ENCODE results near the gene PPP2CA. TPM values are rescaled to one million over a fixed set of nuclear protein-coding genes. Genes with fewer than 3 reads are reported as not detected.

PPP2CA gene
- total and polyA plus RNA-seq, 4 experiments from 2014 or later, result 106 to 258 (median 159) TPM

DNA sequence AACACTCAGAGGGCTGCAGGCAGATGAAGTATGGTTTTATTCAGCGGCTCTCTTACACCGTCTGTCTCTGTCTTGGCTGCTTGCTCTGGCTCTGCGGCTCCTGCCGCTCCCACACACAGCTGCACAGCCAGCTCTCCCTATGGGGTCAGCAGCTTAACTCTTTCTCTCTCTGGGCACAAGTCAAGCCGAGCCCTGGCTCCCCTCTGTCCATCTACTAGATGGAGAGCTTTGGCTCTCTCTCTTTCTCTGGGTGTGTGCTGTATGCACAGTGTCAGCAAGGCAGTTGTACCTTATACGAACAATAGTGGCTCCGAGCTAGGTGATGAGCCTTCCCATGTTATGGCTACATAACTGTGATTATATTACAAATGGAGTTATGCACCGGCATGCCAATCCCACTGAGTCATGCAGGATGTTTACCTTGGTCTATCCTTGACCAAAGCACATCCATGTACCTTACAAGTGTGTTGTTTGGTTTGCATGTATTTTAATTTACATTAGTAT is 19.3 kb upstream of the PPP2CA start:
- H3K4me3 Mint-ChIP-seq, result no peak overlapping the region
- H3K9me3 Mint-ChIP-seq, result no peaks in the 10 kb centered on the region
- Histone ChIP-seq H3K36me3 (ENCODE audit: insufficient read depth, low read length) (no peaks in the 10 kb centered on the region), H3K27ac (ENCODE audit: low read depth, low read length) (no peak overlapping the region), H3K27me3 (ENCODE audit: insufficient read depth, low read length) (no peaks in the 10 kb centered on the region), H3K9me3 (ENCODE audit: control insufficient read depth in 1 of 2, low read length in 2 of 2) (no peaks in the 10 kb centered on the region), H3K4me1 (ENCODE audit: insufficient read depth, low read length) (no peaks in the 10 kb centered on the region), H3K4me3 (ENCODE audit: low read length in 2 of 2) (no peak overlapping the region)
- H3K36me3 Mint-ChIP-seq, result no peaks in the 10 kb centered on the region
- intact Hi-C loops (cut with micrococcal nuclease), result no loop called here
- peaks cover 1 to 2% of the 10 kb centered on the region in 2 donors for H3K27me3 Mint-ChIP-seq
- DNase-seq, result no peak
- POLR2A ChIA-PET (ENCODE audit: partially characterized antibody), result interaction anchor here (1.1 kb wide), 1 partner anchor 96 kb away, joined by 4 read pairs; no protein-coding TSS in a partner anchor
- CTCF ChIA-PET (ENCODE audit: partially characterized antibody), result interaction anchor here (1.2 kb wide), 1 partner anchor 333 kb away, joined by 4 read pairs; no protein-coding TSS in a partner anchor
- H3K27ac Mint-ChIP-seq, result no peak overlapping the region
- no peaks in the 10 kb centered on the region for H3K4me1 Mint-ChIP-seq

DNA sequence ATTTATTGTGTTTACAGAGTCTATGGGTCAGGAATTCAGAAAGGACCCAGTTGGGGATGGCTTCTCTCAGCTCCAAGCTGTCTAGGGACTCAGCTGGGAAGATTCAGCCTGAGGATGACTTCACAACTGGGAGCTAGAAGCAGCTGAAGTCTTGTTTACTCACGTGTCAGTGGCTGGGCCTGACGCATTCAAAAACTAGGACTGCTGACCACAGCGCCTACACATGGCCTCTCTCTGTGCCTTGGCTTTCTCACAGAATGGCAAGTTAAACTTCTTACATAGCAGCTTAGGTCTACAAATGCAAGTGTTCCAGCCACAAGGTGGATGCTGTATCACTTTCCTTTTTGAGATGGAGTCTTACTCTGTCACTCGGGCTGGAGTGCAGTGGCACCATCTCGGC is 16.3 kb upstream of the PPP2CA start:
- H3K4me1 ChIP-seq (ENCODE audit: insufficient read depth, low read length), result no peaks in the 10 kb centered on the region
- intact Hi-C loops (cut with micrococcal nuclease), result no loop called here
- Mint-ChIP-seq H3K4me1 (no peaks in the 10 kb centered on the region), H3K9me3 (no peaks in the 10 kb centered on the region), H3K27ac (no peak overlapping the region), H3K4me3 (no peak overlapping the region), H3K27me3 (peaks cover 2 to 7% of the 10 kb centered on the region in 2 donors), H3K36me3 (no peaks in the 10 kb centered on the region)
- no peaks in the 10 kb centered on the region for H3K27me3 ChIP-seq (ENCODE audit: insufficient read depth, low read length)
- ChIA-PET CTCF (ENCODE audit: partially characterized antibody) (no interaction called here), POLR2A (ENCODE audit: partially characterized antibody) (no interaction called here)
- no peak overlapping the region for H3K27ac ChIP-seq (ENCODE audit: low read depth, low read length)
- no peaks in the 10 kb centered on the region for H3K36me3 ChIP-seq (ENCODE audit: insufficient read depth, low read length)
- DNase-seq, result no peak
- H3K9me3 ChIP-seq (ENCODE audit: control insufficient read depth in 1 of 2, low read length in 2 of 2), result no peaks in the 10 kb centered on the region
- H3K4me3 ChIP-seq (ENCODE audit: low read length in 2 of 2), result no peak overlapping the region

DNA sequence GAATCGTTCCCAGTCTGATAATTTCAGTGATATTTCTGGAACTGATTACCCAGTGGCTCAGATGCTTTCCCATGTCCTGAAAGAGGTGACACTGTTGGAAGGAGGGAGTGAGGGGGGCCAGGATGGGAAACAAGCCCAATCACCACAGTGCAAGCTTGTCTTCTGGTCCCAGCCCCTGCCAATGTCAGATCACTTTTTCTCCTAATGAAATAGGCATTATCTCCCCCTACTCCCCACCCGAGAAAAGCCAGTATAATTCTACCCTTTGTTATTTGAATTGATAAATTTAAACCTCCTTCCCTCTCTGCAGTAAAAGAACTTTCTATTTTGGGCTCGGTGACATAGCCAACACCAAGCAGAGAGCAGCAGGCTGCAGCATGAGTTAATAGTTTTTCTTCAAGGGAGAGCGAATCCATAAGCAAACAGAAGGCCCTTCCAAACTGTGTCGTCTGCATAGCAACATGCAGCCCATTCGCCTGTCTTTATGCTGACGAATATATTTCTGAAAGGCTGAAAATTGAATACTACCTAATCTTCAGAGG is 14.6 kb upstream of the PPP2CA start:
- H3K36me3 ChIP-seq (ENCODE audit: insufficient read depth, low read length), result no peaks in the 10 kb centered on the region
- H3K4me3 Mint-ChIP-seq, result no peak overlapping the region
- H3K4me1 ChIP-seq (ENCODE audit: insufficient read depth, low read length), result no peaks in the 10 kb centered on the region
- ChIA-PET CTCF (ENCODE audit: partially characterized antibody) (interaction anchor here (2.0 kb wide), 1 partner anchor 14 kb away, joined by 6 read pairs; the partner anchor contains the start of gene PPP2CA), POLR2A (ENCODE audit: partially characterized antibody) (no interaction called here)
- H3K4me3 ChIP-seq (ENCODE audit: low read length in 2 of 2), result no peak overlapping the region
- no peak overlapping the region for H3K27ac ChIP-seq (ENCODE audit: low read depth, low read length)
- no peak for DNase-seq
- H3K27me3 ChIP-seq (ENCODE audit: insufficient read depth, low read length), result no peaks in the 10 kb centered on the region
- no peaks in the 10 kb centered on the region for H3K9me3 Mint-ChIP-seq
- peaks cover 2 to 7% of the 10 kb centered on the region in 2 donors for H3K27me3 Mint-ChIP-seq
- intact Hi-C loops (cut with micrococcal nuclease), result no loop called here
- H3K4me1 Mint-ChIP-seq, result no peaks in the 10 kb centered on the region
- no peaks in the 10 kb centered on the region for H3K36me3 Mint-ChIP-seq
- no peak overlapping the region for H3K27ac Mint-ChIP-seq
- no peaks in the 10 kb centered on the region for H3K9me3 ChIP-seq (ENCODE audit: control insufficient read depth in 1 of 2, low read length in 2 of 2)

DNA sequence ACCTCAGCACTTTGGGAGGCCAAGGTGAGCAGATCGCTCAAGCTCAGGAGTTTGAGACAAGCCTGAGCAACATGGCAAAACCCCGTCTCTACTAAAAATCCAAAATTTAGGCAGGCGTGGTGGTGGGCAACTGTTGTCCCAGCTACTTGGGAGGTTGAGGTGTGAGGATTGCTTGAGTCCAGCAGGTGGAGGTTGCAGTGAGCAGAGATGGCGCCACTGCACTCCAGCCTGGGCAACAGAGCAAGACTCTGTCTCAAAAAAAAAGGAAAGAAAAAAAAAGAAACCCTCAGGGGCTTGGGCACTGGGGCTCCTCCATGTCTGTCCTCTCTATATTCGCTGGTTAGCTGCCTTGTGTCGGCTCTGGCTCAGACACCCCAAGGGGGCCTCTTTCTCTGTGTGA is 10.9 kb upstream of the PPP2CA start:
- intact Hi-C loops (cut with micrococcal nuclease), result no loop called here
- Histone ChIP-seq H3K27ac (ENCODE audit: low read depth, low read length) (no peak overlapping the region), H3K27me3 (ENCODE audit: insufficient read depth, low read length) (no peaks in the 10 kb centered on the region), H3K9me3 (ENCODE audit: control insufficient read depth in 1 of 2, low read length in 2 of 2) (no peaks in the 10 kb centered on the region), H3K4me3 (ENCODE audit: low read length in 2 of 2) (no peak overlapping the region), H3K4me1 (ENCODE audit: insufficient read depth, low read length) (no peaks in the 10 kb centered on the region), H3K36me3 (ENCODE audit: insufficient read depth, low read length) (no peaks in the 10 kb centered on the region)
- peaks cover 0 to 4% (median under 1%) of the 10 kb centered on the region in 4 donors for H3K4me1 Mint-ChIP-seq
- no peak overlapping the region for H3K27ac Mint-ChIP-seq
- no peaks in the 10 kb centered on the region for H3K9me3 Mint-ChIP-seq
- H3K36me3 Mint-ChIP-seq, result no peaks in the 10 kb centered on the region
- no peak overlapping the region for H3K4me3 Mint-ChIP-seq
- DNase-seq, result no peak
- peaks cover 2 to 6% of the 10 kb centered on the region in 2 donors for H3K27me3 Mint-ChIP-seq
- CTCF ChIA-PET (ENCODE audit: partially characterized antibody), result interaction anchor here (0.8 to 2.6 kb wide), 3 partner anchors 12 to 53 kb away, joined by 3 to 5 read pairs (median 5); no protein-coding TSS in a partner anchor
- POLR2A ChIA-PET (ENCODE audit: partially characterized antibody), result interaction anchor here (1.4 to 1.7 kb wide), 2 partner anchors 10 kb away, joined by 6 to 7 read pairs; partner anchors contain the start of gene PPP2CA

DNA sequence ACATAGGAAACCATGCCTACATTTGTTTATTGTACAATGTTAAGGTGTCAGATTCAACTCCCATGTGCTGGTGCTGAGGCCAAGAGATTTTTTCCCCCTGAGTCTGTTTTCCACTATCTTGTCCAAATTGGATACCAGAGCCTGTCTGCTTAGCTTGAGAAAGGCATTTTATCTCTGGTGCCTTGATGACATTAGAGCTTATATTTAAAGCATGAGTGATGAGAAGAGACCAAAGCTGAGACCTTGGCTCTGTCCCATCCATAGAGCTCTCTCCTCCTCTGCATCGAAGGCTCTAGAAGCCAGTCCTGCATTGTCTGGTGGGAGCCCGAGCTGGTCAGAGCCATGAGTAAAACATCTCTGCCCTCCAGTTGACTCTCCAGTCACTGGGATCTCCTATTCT is 10.4 kb upstream of the PPP2CA start:
- no peak overlapping the region for H3K27ac ChIP-seq (ENCODE audit: low read depth, low read length)
- H3K27me3 Mint-ChIP-seq, result peaks cover 2 to 6% of the 10 kb centered on the region in 2 donors
- H3K4me3 Mint-ChIP-seq, result no peak overlapping the region
- DNase-seq, result no peak
- H3K4me1 Mint-ChIP-seq, result peaks cover 0 to 4% (median under 1%) of the 10 kb centered on the region in 4 donors
- no peaks in the 10 kb centered on the region for H3K36me3 ChIP-seq (ENCODE audit: insufficient read depth, low read length)
- CTCF ChIA-PET (ENCODE audit: partially characterized antibody), result interaction anchor here (0.7 to 2.6 kb wide), 4 partner anchors 12 to 56 kb away, joined by 3 to 5 read pairs (median 4); no protein-coding TSS in a partner anchor
- H3K4me1 ChIP-seq (ENCODE audit: insufficient read depth, low read length), result no peaks in the 10 kb centered on the region
- H3K9me3 Mint-ChIP-seq, result no peaks in the 10 kb centered on the region
- no peak overlapping the region for H3K4me3 ChIP-seq (ENCODE audit: low read length in 2 of 2)
- POLR2A ChIA-PET (ENCODE audit: partially characterized antibody), result interaction anchor here (1.7 to 1.8 kb wide), 2 partner anchors 9 to 11 kb away, joined by 6 to 7 read pairs; partner anchors contain the start of gene PPP2CA
- intact Hi-C loops (cut with micrococcal nuclease), result no loop called here
- H3K27ac Mint-ChIP-seq, result no peak overlapping the region
- H3K36me3 Mint-ChIP-seq, result no peaks in the 10 kb centered on the region
- no peaks in the 10 kb centered on the region for H3K27me3 ChIP-seq (ENCODE audit: insufficient read depth, low read length)
- H3K9me3 ChIP-seq (ENCODE audit: control insufficient read depth in 1 of 2, low read length in 2 of 2), result no peaks in the 10 kb centered on the region

DNA sequence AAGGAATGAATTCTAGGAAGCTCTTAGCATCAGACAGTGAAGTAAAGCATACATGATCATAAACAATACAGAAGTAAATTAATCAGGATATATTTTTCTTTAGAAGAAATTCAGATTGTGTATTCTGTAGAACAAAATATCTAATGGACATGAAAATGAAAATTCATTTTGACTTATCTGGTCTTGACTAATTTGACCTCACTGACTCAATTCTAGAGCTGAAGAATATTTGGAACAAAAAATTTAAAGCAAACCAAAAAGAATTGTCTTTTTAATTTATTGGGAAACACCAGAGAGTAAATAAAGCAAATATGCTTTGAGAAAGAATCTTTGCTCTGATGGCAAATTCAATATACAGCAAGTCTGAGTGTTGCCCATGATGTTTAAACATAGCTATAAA is 2.8 kb upstream of the PPP2CA start:
- Histone ChIP-seq H3K4me3 (ENCODE audit: low read length in 2 of 2) (no peak overlapping the region), H3K27me3 (ENCODE audit: insufficient read depth, low read length) (no peaks in the 10 kb centered on the region), H3K36me3 (ENCODE audit: insufficient read depth, low read length) (no peaks in the 10 kb centered on the region), H3K9me3 (ENCODE audit: control insufficient read depth in 1 of 2, low read length in 2 of 2) (no peaks in the 10 kb centered on the region), H3K4me1 (ENCODE audit: insufficient read depth, low read length) (peaks cover 23% of the 10 kb centered on the region), H3K27ac (ENCODE audit: low read depth, low read length) (no peak overlapping the region)
- peak overlapping the region in 2 of 7 donors; percentile 41 to 100 for H3K27ac Mint-ChIP-seq
- no peak overlapping the region for H3K4me3 Mint-ChIP-seq
- H3K27me3 Mint-ChIP-seq, result no peaks in the 10 kb centered on the region
- intact Hi-C loops (cut with micrococcal nuclease), result loop anchor here (5.0 kb wide), 1 partner anchor 404 kb away; the partner anchor contains the start of gene SAR1B
- H3K4me1 Mint-ChIP-seq, result peaks cover 22 to 40% (median 28%) of the 10 kb centered on the region in 4 donors
- ChIA-PET POLR2A (ENCODE audit: partially characterized antibody) (interaction anchor here (1.4 kb wide), 1 partner anchor 52 kb away, joined by 4 read pairs; the partner anchor contains the start of gene SKP1), CTCF (ENCODE audit: partially characterized antibody) (interaction anchor here (0.5 kb wide), 1 partner anchor 250 kb away, joined by 3 read pairs; no protein-coding TSS in a partner anchor)
- peaks cover 0 to 19% of the 10 kb centered on the region in 2 donors for H3K36me3 Mint-ChIP-seq
- no peak for DNase-seq
- no peaks in the 10 kb centered on the region for H3K9me3 Mint-ChIP-seq

DNA sequence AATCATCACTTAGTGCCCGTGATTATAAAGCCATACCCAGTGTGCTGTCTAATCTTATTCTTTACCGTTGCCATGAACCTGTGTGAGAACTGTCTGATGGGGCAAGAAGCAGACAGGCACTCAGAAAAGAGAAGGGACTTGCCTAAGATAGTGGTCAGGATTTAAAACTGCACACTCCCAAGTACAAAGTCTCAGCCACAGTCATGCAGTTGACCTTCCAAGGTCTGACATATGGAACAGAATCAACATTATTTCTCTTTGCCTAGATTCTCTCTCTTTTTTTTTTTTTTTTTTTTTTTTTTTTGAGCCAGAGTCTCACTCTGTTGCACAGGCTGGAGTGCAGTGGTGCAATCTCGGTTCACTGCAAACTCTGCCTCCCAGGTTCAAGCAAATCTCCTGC is 1.9 kb upstream of the PPP2CA start:
- H3K9me3 ChIP-seq (ENCODE audit: control insufficient read depth in 1 of 2, low read length in 2 of 2), result no peaks in the 10 kb centered on the region
- Mint-ChIP-seq H3K4me3 (peak overlapping the region in 7 of 8 donors; percentile 29 to 99 (median 97)), H3K4me1 (peaks cover 27 to 47% (median 32%) of the 10 kb centered on the region in 4 donors), H3K27ac (peak overlapping the region; percentile 98 to 100 (median 99)), H3K36me3 (peaks cover 0 to 22% of the 10 kb centered on the region in 2 donors), H3K27me3 (no peaks in the 10 kb centered on the region), H3K9me3 (no peaks in the 10 kb centered on the region)
- H3K36me3 ChIP-seq (ENCODE audit: insufficient read depth, low read length), result no peaks in the 10 kb centered on the region
- intact Hi-C loops (cut with micrococcal nuclease), result loop anchor here (2.0 to 5.0 kb wide), 2 partner anchors 405 to 677 kb away; partner anchors contain the start of genes PCBD2 and SAR1B
- POLR2A ChIA-PET (ENCODE audit: partially characterized antibody), result interaction anchor here (1.4 to 7.9 kb wide), 4 partner anchors 8 to 51 kb away, joined by 4 to 119 read pairs (median 6); partner anchors contain the start of gene SKP1
- no peak for DNase-seq
- CTCF ChIA-PET (ENCODE audit: partially characterized antibody), result interaction anchor here (0.9 to 3.6 kb wide), 2 partner anchors 61 to 188 kb away, joined by 3 to 20 read pairs; no protein-coding TSS in a partner anchor
- peak overlapping the region; percentile 100 for H3K27ac ChIP-seq (ENCODE audit: low read depth, low read length)
- H3K4me1 ChIP-seq (ENCODE audit: insufficient read depth, low read length), result peaks cover 31% of the 10 kb centered on the region
- no peak overlapping the region for H3K4me3 ChIP-seq (ENCODE audit: low read length in 2 of 2)
- H3K27me3 ChIP-seq (ENCODE audit: insufficient read depth, low read length), result no peaks in the 10 kb centered on the region

Data from CD4-positive, alpha-beta memory T cell (primary cell).